ENCODE results near the gene UIMC1.

The UIMC1 gene

GRCh38 chr5:176902911-176903664 is 103.5 kb downstream of the UIMC1 start:
- H3K36me3 ChIP-seq (ENCODE audit: control insufficient read depth, insufficient read depth, low read length), result peaks cover 67% of the 10 kb centered on the region

GRCh38 chr5:176902102-176902814 is 104.3 kb downstream of the UIMC1 start:
- Histone ChIP-seq H3K27me3 (ENCODE audit: control insufficient read depth, insufficient read depth, low read length) (no peaks in the 10 kb centered on the region), H3K9ac (ENCODE audit: low read depth, low read length) (no peak overlapping the region), H3K4me3 (ENCODE audit: low read depth, low read length) (no peak overlapping the region), H3K27ac (ENCODE audit: low read depth, low read length) (no peak overlapping the region), H3K9me3 (ENCODE audit: control insufficient read depth, insufficient read depth, low read length) (no peaks in the 10 kb centered on the region), H3K4me1 (ENCODE audit: control insufficient read depth, insufficient read depth, low read length) (no peaks in the 10 kb centered on the region; the same call in 1 of the 2 replicates), H3K36me3 (ENCODE audit: control insufficient read depth, insufficient read depth, low read length) (peaks cover 59% of the 10 kb centered on the region)

More at GRCh38 chr5:176902911-176903664, 103.5 kb downstream of the UIMC1 start:
- no peak overlapping the region for H3K9ac ChIP-seq (ENCODE audit: low read depth, low read length)
- H3K9me3 ChIP-seq (ENCODE audit: control insufficient read depth, insufficient read depth, low read length), result no peaks in the 10 kb centered on the region
- no peak overlapping the region for H3K27ac ChIP-seq (ENCODE audit: low read depth, low read length)
- no peaks in the 10 kb centered on the region; the same call in 1 of the 2 replicates for H3K4me1 ChIP-seq (ENCODE audit: control insufficient read depth, insufficient read depth, low read length)
- H3K4me3 ChIP-seq (ENCODE audit: low read depth, low read length), result no peak overlapping the region
- no peaks in the 10 kb centered on the region for H3K27me3 ChIP-seq (ENCODE audit: control insufficient read depth, insufficient read depth, low read length)

- H3K9ac ChIP-seq (ENCODE audit: low read depth, low read length), result no peak overlapping the region
- H3K9me3 ChIP-seq (ENCODE audit: control insufficient read depth, insufficient read depth, low read length), result no peaks in the 10 kb centered on the region
- H3K36me3 ChIP-seq (ENCODE audit: control insufficient read depth, insufficient read depth, low read length), result peaks cover 51% of the 10 kb centered on the region
- H3K27ac ChIP-seq (ENCODE audit: low read depth, low read length), result no peak overlapping the region
- no peaks in the 10 kb centered on the region for H3K27me3 ChIP-seq (ENCODE audit: control insufficient read depth, insufficient read depth, low read length)
- H3K4me1 ChIP-seq (ENCODE audit: control insufficient read depth, insufficient read depth, low read length), result no peaks in the 10 kb centered on the region; the same call in 1 of the 2 replicates
- H3K4me3 ChIP-seq (ENCODE audit: low read depth, low read length), result no peak overlapping the region
Measured at GRCh38 chr5:176901260-176902101, 105.1 kb downstream of the UIMC1 start.

GRCh38 chr5:176900780-176901204 is 105.8 kb downstream of the UIMC1 start:
- Histone ChIP-seq H3K4me3 (ENCODE audit: low read depth, low read length) (no peak overlapping the region), H3K9me3 (ENCODE audit: control insufficient read depth, insufficient read depth, low read length) (no peaks in the 10 kb centered on the region), H3K27ac (ENCODE audit: low read depth, low read length) (no peak overlapping the region), H3K9ac (ENCODE audit: low read depth, low read length) (no peak overlapping the region), H3K27me3 (ENCODE audit: control insufficient read depth, insufficient read depth, low read length) (no peaks in the 10 kb centered on the region), H3K4me1 (ENCODE audit: control insufficient read depth, insufficient read depth, low read length) (no peaks in the 10 kb centered on the region; the same call in 1 of the 2 replicates), H3K36me3 (ENCODE audit: control insufficient read depth, insufficient read depth, low read length) (peaks cover 44% of the 10 kb centered on the region)

- Histone ChIP-seq H3K36me3 (ENCODE audit: control insufficient read depth, insufficient read depth, low read length) (peaks cover 38% of the 10 kb centered on the region), H3K4me1 (ENCODE audit: control insufficient read depth, insufficient read depth, low read length) (no peaks in the 10 kb centered on the region; the same call in 1 of the 2 replicates), H3K9ac (ENCODE audit: low read depth, low read length) (no peak overlapping the region), H3K27ac (ENCODE audit: low read depth, low read length) (no peak overlapping the region), H3K9me3 (ENCODE audit: control insufficient read depth, insufficient read depth, low read length) (no peaks in the 10 kb centered on the region), H3K4me3 (ENCODE audit: low read depth, low read length) (no peak overlapping the region), H3K27me3 (ENCODE audit: control insufficient read depth, insufficient read depth, low read length) (no peaks in the 10 kb centered on the region)
Measured at GRCh38 chr5:176899946-176900779, 106.4 kb downstream of the UIMC1 start.

GRCh38 chr5:176899296-176899891 is 107.2 kb downstream of the UIMC1 start, which contains the start of gene HK3:
Gene HK3 (minus strand): TSS chr5:176899346. CDS start chr5:176896159, 3,187 bp downstream.
- Histone ChIP-seq H3K4me3 (ENCODE audit: low read depth, low read length) (no peak within 1 kb of the TSS), H3K4me1 (ENCODE audit: control insufficient read depth, insufficient read depth, low read length) (no peaks in the 10 kb centered on the region; the same call in 1 of the 2 replicates), H3K36me3 (ENCODE audit: control insufficient read depth, insufficient read depth, low read length) (peaks cover 30% of the 10 kb centered on the region), H3K27ac (ENCODE audit: low read depth, low read length) (no peak within 1 kb of the TSS), H3K27me3 (ENCODE audit: control insufficient read depth, insufficient read depth, low read length) (no peaks in the 10 kb centered on the region), H3K9me3 (ENCODE audit: control insufficient read depth, insufficient read depth, low read length) (no peaks in the 10 kb centered on the region), H3K9ac (ENCODE audit: low read depth, low read length) (no peak within 1 kb of the TSS)

GRCh38 chr5:176897263-176897662 is 109.3 kb downstream of the UIMC1 start:
- H3K4me1 ChIP-seq (ENCODE audit: control insufficient read depth, insufficient read depth, low read length), result no peaks in the 10 kb centered on the region; the same call in 1 of the 2 replicates
- no peak overlapping the region for H3K4me3 ChIP-seq (ENCODE audit: low read depth, low read length)
- no peaks in the 10 kb centered on the region for H3K27me3 ChIP-seq (ENCODE audit: control insufficient read depth, insufficient read depth, low read length)
- H3K27ac ChIP-seq (ENCODE audit: low read depth, low read length), result no peak overlapping the region
- H3K9ac ChIP-seq (ENCODE audit: low read depth, low read length), result no peak overlapping the region
- H3K9me3 ChIP-seq (ENCODE audit: control insufficient read depth, insufficient read depth, low read length), result no peaks in the 10 kb centered on the region
- 0 out of 2 replicates have a peak, but pooled peaks cover 10% of the 10 kb centered on the region for H3K36me3 ChIP-seq (ENCODE audit: control insufficient read depth, insufficient read depth, low read length)

GRCh38 chr5:176895831-176896230 is 110.7 kb downstream of the UIMC1 start:
- no peaks in the 10 kb centered on the region; the same call in 1 of the 2 replicates for H3K4me1 ChIP-seq (ENCODE audit: control insufficient read depth, insufficient read depth, low read length)
- H3K36me3 ChIP-seq (ENCODE audit: control insufficient read depth, insufficient read depth, low read length), result no peaks in the 10 kb centered on the region
- H3K4me3 ChIP-seq (ENCODE audit: low read depth, low read length), result no peak overlapping the region
- no peak overlapping the region for H3K27ac ChIP-seq (ENCODE audit: low read depth, low read length)
- H3K27me3 ChIP-seq (ENCODE audit: control insufficient read depth, insufficient read depth, low read length), result no peaks in the 10 kb centered on the region
- H3K9ac ChIP-seq (ENCODE audit: low read depth, low read length), result no peak overlapping the region
- H3K9me3 ChIP-seq (ENCODE audit: control insufficient read depth, insufficient read depth, low read length), result no peaks in the 10 kb centered on the region

GRCh38 chr5:176894298-176894697 is 112.3 kb downstream of the UIMC1 start:
- no peaks in the 10 kb centered on the region for H3K36me3 ChIP-seq (ENCODE audit: control insufficient read depth, insufficient read depth, low read length)
- H3K9ac ChIP-seq (ENCODE audit: low read depth, low read length), result no peak overlapping the region
- no peak overlapping the region for H3K4me3 ChIP-seq (ENCODE audit: low read depth, low read length)
- no peaks in the 10 kb centered on the region for H3K27me3 ChIP-seq (ENCODE audit: control insufficient read depth, insufficient read depth, low read length)
- no peak overlapping the region for H3K27ac ChIP-seq (ENCODE audit: low read depth, low read length)
- no peaks in the 10 kb centered on the region for H3K4me1 ChIP-seq (ENCODE audit: control insufficient read depth, insufficient read depth, low read length)
- H3K9me3 ChIP-seq (ENCODE audit: control insufficient read depth, insufficient read depth, low read length), result no peaks in the 10 kb centered on the region

GRCh38 chr5:176892663-176893062 is 113.9 kb downstream of the UIMC1 start:
- Histone ChIP-seq H3K4me3 (ENCODE audit: low read depth, low read length) (no peak overlapping the region), H3K27ac (ENCODE audit: low read depth, low read length) (no peak overlapping the region), H3K4me1 (ENCODE audit: control insufficient read depth, insufficient read depth, low read length) (no peaks in the 10 kb centered on the region), H3K36me3 (ENCODE audit: control insufficient read depth, insufficient read depth, low read length) (no peaks in the 10 kb centered on the region), H3K9ac (ENCODE audit: low read depth, low read length) (no peak overlapping the region), H3K9me3 (ENCODE audit: control insufficient read depth, insufficient read depth, low read length) (no peaks in the 10 kb centered on the region), H3K27me3 (ENCODE audit: control insufficient read depth, insufficient read depth, low read length) (no peaks in the 10 kb centered on the region)
